HEK293 (cell line): ENCODE results near the gene HEATR5B.

Experiments
- CTCF ChIA-PET: fragments of 350-600 bp; formaldehyde crosslinking; extraction: SDS; loops from one replicate; lab custom pipeline; 2021; ENCODE audit warnings: antibody characterized with exemption; lab: Yijun Ruan, JAX
- POLR2A ChIA-PET: fragments of 300-600 bp; formaldehyde crosslinking; extraction: SDS; loops from one replicate; lab custom pipeline; 2020; ENCODE audit warnings: antibody characterized with exemption, inconsistent platforms; lab: Yijun Ruan, JAX
- H3K27ac ChIP-seq: fragments of 200-500 bp; sonication (Bioruptor generic); 2 replicates; pipeline ENCODE4 v1.5.1; 2014; ENCODE audit warnings: low read depth, low read length, control low read depth, inconsistent platforms; ENCODE audit errors: extremely low read depth
- H3K36me3 ChIP-seq, 2 experiments: fragments of 200-500 bp in 1 of 2; sonication (Bioruptor generic) in 1 of 2; 1 replicate in 1 of 2; 2 replicates in 1 of 2; pipeline ENCODE4 v1.5.1; 2014 to 2017; ENCODE audit warnings: inconsistent platforms in 2 of 2, low read length in 2 of 2; ENCODE audit not compliant: control insufficient read depth in 2 of 2, insufficient read depth in 1 of 2
- H3K4me1 ChIP-seq: fragments of 200-500 bp; sonication (Bioruptor generic); 2 replicates; pipeline ENCODE4 v1.5.1; 2014; ENCODE audit warnings: mild to moderate bottlenecking, low read length, inconsistent platforms; ENCODE audit not compliant: control insufficient read depth, insufficient read depth
- H3K4me3 ChIP-seq: 2 replicates; pipeline ENCODE4 v1.5.1; 2011; ENCODE audit warnings: low read depth, mild to moderate bottlenecking, control low read depth, low read length, moderate library complexity
- H3K9me3 ChIP-seq: fragments of 200-500 bp; sonication (Bioruptor generic); 2 replicates; pipeline ENCODE4 v1.5.1; 2014; ENCODE audit warnings: low read depth, low read length, inconsistent platforms; ENCODE audit not compliant: control insufficient read depth, insufficient read depth
- HOXA7 ChIP-seq: sonication (generic); formaldehyde crosslinking; IDR thresholded peaks from 2 replicates; pipeline ENCODE4 v1.8.1; 2022; ENCODE audit warnings: missing genetic modification reagents, borderline replicate concordance
- KLF16 ChIP-seq: fragments of 450-650 bp; formaldehyde crosslinking; IDR thresholded peaks from 2 replicates; pipeline ENCODE4 v1.5.1; 2017; ENCODE audit warnings: missing biosample characterization, missing genetic modification characterization
- MYNN ChIP-seq: fragments of 450-650 bp; formaldehyde crosslinking; IDR thresholded peaks from 2 replicates; pipeline ENCODE4 v1.5.1; 2016; ENCODE audit warnings: missing biosample characterization, missing genetic modification characterization, borderline replicate concordance
- MZF1 ChIP-seq: fragments of 450-650 bp; formaldehyde crosslinking; IDR thresholded peaks from 2 replicates; pipeline ENCODE4 v1.5.1; 2017; ENCODE audit warnings: missing biosample characterization, missing genetic modification characterization, borderline replicate concordance
- ZBTB20 ChIP-seq: fragments of 450-650 bp; formaldehyde crosslinking; IDR thresholded peaks from 2 replicates; pipeline ENCODE4 v1.5.1; 2016; ENCODE audit warnings: missing biosample characterization, missing genetic modification characterization
- ZNF112 ChIP-seq: fragments of 450-650 bp; formaldehyde crosslinking; IDR thresholded peaks from 2 replicates; pipeline ENCODE4 v1.5.0; 2017; ENCODE audit warnings: missing biosample characterization, missing genetic modification characterization
- ZNF140 ChIP-seq: fragments of 450-650 bp; formaldehyde crosslinking; IDR thresholded peaks from 2 replicates; pipeline ENCODE4 v1.5.1; 2016; ENCODE audit warnings: missing biosample characterization, missing genetic modification characterization
- ZNF146 ChIP-seq: fragments of 450-650 bp; formaldehyde crosslinking; IDR thresholded peaks from 2 replicates; pipeline ENCODE4 v1.5.1; 2016; ENCODE audit warnings: missing biosample characterization, missing genetic modification characterization
- ZNF169 ChIP-seq: fragments of 450-650 bp; formaldehyde crosslinking; IDR thresholded peaks from 2 replicates; pipeline ENCODE4 v1.5.1; 2016; ENCODE audit warnings: missing biosample characterization, missing genetic modification characterization
- ZNF174 ChIP-seq: fragments of 450-650 bp; formaldehyde crosslinking; IDR thresholded peaks from 2 replicates; pipeline ENCODE4 v1.5.0; 2017; ENCODE audit warnings: missing biosample characterization, mild to moderate bottlenecking, missing genetic modification characterization
- ZNF302 ChIP-seq: fragments of 450-650 bp; formaldehyde crosslinking; IDR thresholded peaks from 2 replicates; pipeline ENCODE4 v1.5.1; 2016; ENCODE audit warnings: missing biosample characterization, missing genetic modification characterization, low read depth
- ZNF311 ChIP-seq: fragments of 450-650 bp; formaldehyde crosslinking; IDR thresholded peaks from 2 replicates; pipeline ENCODE4 v1.5.1; 2017; ENCODE audit warnings: missing biosample characterization, missing genetic modification characterization, borderline replicate concordance
- ZNF585B ChIP-seq: fragments of 450-650 bp; formaldehyde crosslinking; IDR thresholded peaks from 2 replicates; pipeline ENCODE4 v1.5.1; 2016; ENCODE audit warnings: missing biosample characterization, missing genetic modification characterization
- ZNF791 ChIP-seq: fragments of 450-650 bp; formaldehyde crosslinking; IDR thresholded peaks from 2 replicates; pipeline ENCODE4 v1.5.1; 2016; ENCODE audit warnings: missing biosample characterization, missing genetic modification characterization
- TF ChIP-seq, protein P1 (sequence below): fragments of 450-650 bp; formaldehyde crosslinking; IDR thresholded peaks from 2 replicates; pipeline ENCODE4 v1.5.1; 2016; ENCODE audit warnings: missing biosample characterization, missing genetic modification characterization
- TF ChIP-seq, protein P2 (sequence below): fragments of 450-650 bp; formaldehyde crosslinking; IDR thresholded peaks from 2 replicates; pipeline ENCODE4 v1.5.1; 2016; ENCODE audit warnings: missing biosample characterization, missing genetic modification characterization
- TF ChIP-seq, protein P3 (sequence below): fragments of 450-650 bp; formaldehyde crosslinking; IDR thresholded peaks from 2 replicates; pipeline ENCODE4 v1.5.1; 2016; ENCODE audit warnings: missing biosample characterization, missing genetic modification characterization
- TF ChIP-seq, protein P4 (sequence below): fragments of 450-650 bp; formaldehyde crosslinking; IDR thresholded peaks from 2 replicates; pipeline ENCODE4 v1.5.1; 2016; ENCODE audit warnings: missing biosample characterization, missing genetic modification characterization

Gene HEATR5B

DNA sequence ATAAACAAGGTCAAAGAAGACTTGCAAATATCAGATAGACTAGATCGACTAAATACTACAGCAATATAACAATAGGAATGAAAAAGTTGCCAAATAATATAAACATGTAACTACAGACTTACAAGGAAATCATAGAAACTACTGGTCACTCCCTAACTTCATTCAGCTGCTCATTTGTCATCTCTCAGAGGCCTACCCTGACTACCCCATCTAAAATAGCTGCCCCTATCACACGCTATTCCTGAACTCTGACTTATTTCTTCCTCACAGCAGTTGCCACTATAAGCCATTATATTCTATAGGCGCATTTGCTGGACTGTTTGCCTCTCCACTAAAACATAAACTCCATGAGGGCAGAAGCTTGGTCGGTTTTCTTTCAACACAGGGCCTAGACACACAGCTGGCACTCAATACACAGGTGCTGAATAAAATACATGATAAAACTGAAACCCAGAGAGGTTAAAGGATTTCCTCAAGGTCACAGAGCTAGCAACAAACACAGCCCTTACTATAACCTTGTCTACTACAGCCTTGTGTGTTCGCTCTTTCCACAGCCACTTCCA is 119.6 kb downstream of the HEATR5B start:
- Histone ChIP-seq H3K27ac (no peak overlapping the region), H3K9me3 (no peaks in the 10 kb centered on the region), H3K4me1 (peaks cover 20% of the 10 kb centered on the region), H3K36me3 (no peaks in the 10 kb centered on the region), H3K4me3 (peak overlapping the region; percentile 86)
- CTCF ChIA-PET = no interaction called here
- TF ChIP-seq MYNN (tag by site-specific recombination) (no peak), ZNF169 (tag by site-specific recombination) (no peak), KLF16 (tag by site-specific recombination) (no peak), ZNF140 (tag by site-specific recombination) (no peak), HOXA7 (no peak), ZNF585B (tag by site-specific recombination) (no peak)
- TF ChIP-seq, protein P1, sequence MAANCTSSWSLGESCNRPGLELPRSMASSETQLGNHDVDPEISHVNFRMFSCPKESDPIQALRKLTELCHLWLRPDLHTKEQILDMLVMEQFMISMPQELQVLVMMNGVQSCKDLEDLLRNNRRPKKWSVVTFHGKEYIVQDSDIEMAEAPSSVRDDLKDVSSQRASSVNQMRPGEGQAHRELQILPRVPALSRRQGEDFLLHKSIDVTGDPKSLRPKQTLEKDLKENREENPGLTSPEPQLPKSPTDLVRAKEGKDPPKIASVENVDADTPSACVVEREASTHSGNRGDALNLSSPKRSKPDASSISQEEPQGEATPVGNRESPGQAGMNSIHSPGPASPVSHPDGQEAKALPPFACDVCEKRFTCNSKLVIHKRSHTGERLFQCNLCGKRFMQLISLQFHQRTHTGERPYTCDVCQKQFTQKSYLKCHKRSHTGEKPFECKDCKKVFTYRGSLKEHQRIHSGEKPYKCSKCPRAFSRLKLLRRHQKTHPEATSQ (tag by site-specific recombination) = no peak
- TF ChIP-seq, protein P2, sequence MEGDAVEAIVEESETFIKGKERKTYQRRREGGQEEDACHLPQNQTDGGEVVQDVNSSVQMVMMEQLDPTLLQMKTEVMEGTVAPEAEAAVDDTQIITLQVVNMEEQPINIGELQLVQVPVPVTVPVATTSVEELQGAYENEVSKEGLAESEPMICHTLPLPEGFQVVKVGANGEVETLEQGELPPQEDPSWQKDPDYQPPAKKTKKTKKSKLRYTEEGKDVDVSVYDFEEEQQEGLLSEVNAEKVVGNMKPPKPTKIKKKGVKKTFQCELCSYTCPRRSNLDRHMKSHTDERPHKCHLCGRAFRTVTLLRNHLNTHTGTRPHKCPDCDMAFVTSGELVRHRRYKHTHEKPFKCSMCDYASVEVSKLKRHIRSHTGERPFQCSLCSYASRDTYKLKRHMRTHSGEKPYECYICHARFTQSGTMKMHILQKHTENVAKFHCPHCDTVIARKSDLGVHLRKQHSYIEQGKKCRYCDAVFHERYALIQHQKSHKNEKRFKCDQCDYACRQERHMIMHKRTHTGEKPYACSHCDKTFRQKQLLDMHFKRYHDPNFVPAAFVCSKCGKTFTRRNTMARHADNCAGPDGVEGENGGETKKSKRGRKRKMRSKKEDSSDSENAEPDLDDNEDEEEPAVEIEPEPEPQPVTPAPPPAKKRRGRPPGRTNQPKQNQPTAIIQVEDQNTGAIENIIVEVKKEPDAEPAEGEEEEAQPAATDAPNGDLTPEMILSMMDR (tag by site-specific recombination) = no peak
- TF ChIP-seq, protein P3, sequence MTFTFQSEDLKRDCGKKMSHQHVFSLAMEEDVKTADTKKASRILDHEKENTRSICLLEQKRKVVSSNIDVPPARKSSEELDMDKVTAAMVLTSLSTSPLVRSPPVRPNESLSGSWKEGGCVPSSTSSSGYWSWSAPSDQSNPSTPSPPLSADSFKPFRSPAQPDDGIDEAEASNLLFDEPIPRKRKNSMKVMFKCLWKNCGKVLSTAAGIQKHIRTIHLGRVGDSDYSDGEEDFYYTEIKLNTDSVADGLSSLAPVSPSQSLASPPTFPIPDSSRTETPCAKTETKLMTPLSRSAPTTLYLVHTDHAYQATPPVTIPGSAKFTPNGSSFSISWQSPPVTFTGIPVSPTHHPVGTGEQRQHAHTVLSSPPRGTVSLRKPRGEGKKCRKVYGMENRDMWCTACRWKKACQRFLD (tag by site-specific recombination) = no peak
- POLR2A ChIA-PET = no interaction called here

DNA sequence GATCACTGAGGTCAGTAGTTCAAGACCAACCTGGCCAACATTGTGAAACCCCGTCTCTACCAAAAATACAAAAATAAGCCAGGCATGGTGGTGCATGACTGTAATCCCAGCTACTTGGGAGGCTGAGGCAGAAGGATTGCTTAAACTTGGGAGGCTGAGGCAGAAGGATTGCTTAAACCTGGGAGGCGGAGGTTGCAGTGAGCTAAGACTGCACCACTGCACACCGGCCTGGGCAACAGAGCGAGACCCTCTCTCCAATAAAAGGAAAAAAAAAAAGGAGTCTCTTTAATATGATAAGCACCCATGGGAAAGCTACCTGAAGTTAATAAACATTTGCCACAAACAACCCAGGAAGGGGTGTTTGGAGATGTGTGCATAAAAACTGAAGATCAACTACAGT is 120.4 kb downstream of the HEATR5B start:
- no peaks in the 10 kb centered on the region for H3K9me3 ChIP-seq
- CTCF ChIA-PET = no interaction called here
- POLR2A ChIA-PET = no interaction called here
- H3K4me3 ChIP-seq = no peak overlapping the region
- no peaks in the 10 kb centered on the region for H3K36me3 ChIP-seq
- no peak for TF ChIP-seq ZNF311 (tag by site-specific recombination)
- TF ChIP-seq ZNF302 (tag by site-specific recombination) = no peak
- TF ChIP-seq ZNF146 (tag by site-specific recombination) = no peak
- TF ChIP-seq MZF1 (tag by site-specific recombination) = no peak
- TF ChIP-seq ZNF174 (tag by site-specific recombination) = no peak
- no peak for TF ChIP-seq ZNF791 (tag by site-specific recombination)
- TF ChIP-seq, protein P2 (tag by site-specific recombination) = no peak
- TF ChIP-seq, protein P4, sequence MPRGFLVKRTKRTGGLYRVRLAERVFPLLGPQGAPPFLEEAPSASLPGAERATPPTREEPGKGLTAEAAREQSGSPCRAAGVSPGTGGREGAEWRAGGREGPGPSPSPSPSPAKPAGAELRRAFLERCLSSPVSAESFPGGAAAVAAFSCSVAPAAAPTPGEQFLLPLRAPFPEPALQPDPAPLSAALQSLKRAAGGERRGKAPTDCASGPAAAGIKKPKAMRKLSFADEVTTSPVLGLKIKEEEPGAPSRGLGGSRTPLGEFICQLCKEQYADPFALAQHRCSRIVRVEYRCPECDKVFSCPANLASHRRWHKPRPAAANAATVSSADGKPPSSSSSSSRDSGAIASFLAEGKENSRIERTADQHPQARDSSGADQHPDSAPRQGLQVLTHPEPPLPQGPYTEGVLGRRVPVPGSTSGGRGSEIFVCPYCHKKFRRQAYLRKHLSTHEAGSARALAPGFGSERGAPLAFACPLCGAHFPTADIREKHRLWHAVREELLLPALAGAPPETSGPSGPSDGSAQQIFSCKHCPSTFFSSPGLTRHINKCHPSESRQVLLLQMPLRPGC (tag by site-specific recombination) = no peak
- no peak for TF ChIP-seq ZBTB20 (tag by site-specific recombination)
- no peak for TF ChIP-seq ZNF112 (tag by site-specific recombination)
- peaks cover 25% of the 10 kb centered on the region for H3K4me1 ChIP-seq
- H3K27ac ChIP-seq = no peak overlapping the region
